K562 (cell line): ENCODE data around the gene WDR49.

Experiments
- ATF2 ChIP-seq: sonication (generic); formaldehyde crosslinking; IDR thresholded peaks from 2 replicates; pipeline ENCODE4 v1.8.1; 2022; ENCODE audit warnings: missing genetic modification reagents
- CHD2 ChIP-seq: IDR thresholded peaks from 2 replicates; pipeline ENCODE4 v1.6.1; 2011; ENCODE audit warnings: low read depth, low read length
- CUX1 ChIP-seq: fragments of 200-800 bp; sonication (Bioruptor generic); IDR thresholded peaks from 2 replicates; pipeline ENCODE4 v1.6.1; 2016; ENCODE audit warnings: missing genetic modification characterization, missing compliant biosample characterization
- ETS1 ChIP-seq: conservative IDR thresholded peaks from 2 replicates; pipeline ENCODE4 v1.6.1; 2011; ENCODE audit warnings: low read depth, mild to moderate bottlenecking, low read length; ENCODE audit not compliant: control insufficient read depth
- EZH2 ChIP-seq: IDR thresholded peaks from 2 replicates; pipeline ENCODE4 v1.6.1; 2012; ENCODE audit warnings: low read depth, mild to moderate bottlenecking, inconsistent platforms, low read length, borderline replicate concordance
- PCBP2 ChIP-seq: fragments of 200-400 bp; formaldehyde crosslinking; IDR thresholded peaks from 2 replicates; pipeline ENCODE4 v1.6.1; 2018; ENCODE audit warnings: low read length, low read depth, mild to moderate bottlenecking, moderate library complexity; ENCODE audit not compliant: poor library complexity, severe bottlenecking
- SMC3 ChIP-seq: conservative IDR thresholded peaks from 2 replicates; pipeline ENCODE4 v1.6.1; 2011; ENCODE audit warnings: low read depth, low read length, improper control_type of control experiment; ENCODE audit not compliant: insufficient read depth
- SRSF9 ChIP-seq: fragments of 200-400 bp; formaldehyde crosslinking; IDR thresholded peaks from 2 replicates; pipeline ENCODE4 v1.6.1; 2017; ENCODE audit warnings: low read depth, low read length, borderline replicate concordance
- TEAD1 ChIP-seq, 2 experiments: fragments of 450-650 bp in 1 of 2; sonication (generic) in 1 of 2; formaldehyde crosslinking; IDR thresholded peaks; 2 replicates each; pipeline versions ENCODE4 v1.4.0 to v1.8.0; 2020 to 2022; ENCODE audit warnings: mild to moderate bottlenecking in 2 of 2, missing genetic modification reagents in 1 of 2
- ZNF274 ChIP-seq: IDR thresholded peaks from 2 replicates; pipeline ENCODE4 v1.6.1; 2011; ENCODE audit warnings: low read depth, mild to moderate bottlenecking, low read length, moderate library complexity, borderline replicate concordance
- TF ChIP-seq, protein P1 (sequence below), 3 experiments: IDR thresholded peaks in 2 of 3; conservative IDR thresholded peaks in 1 of 3; 2 replicates each; pipeline ENCODE4 v1.5.1; 2011 to 2012; ENCODE audit warnings: low read length in 3 of 3, mild to moderate bottlenecking in 3 of 3, control low read depth in 2 of 3, improper control_type of control experiment in 1 of 3, inconsistent platforms in 1 of 3, low read depth in 1 of 3, mixed read lengths in 1 of 3, moderate library complexity in 1 of 3; ENCODE audit not compliant: insufficient read depth in 2 of 3
- TF ChIP-seq, protein P2 (sequence below): sonication (generic); formaldehyde crosslinking; IDR thresholded peaks from 2 replicates; pipeline ENCODE4 v1.9.0; 2022; ENCODE audit warnings: mild to moderate bottlenecking, missing genetic modification reagents
- TF ChIP-seq, protein P3 (sequence below): fragments of 250-450 bp; sonication (Bioruptor Pico); IDR thresholded peaks from 2 replicates; pipeline ENCODE4 v1.4.0; 2020; ENCODE audit warnings: mild to moderate bottlenecking
- TF ChIP-seq, protein P4 (sequence below): sonication (generic); formaldehyde crosslinking; IDR thresholded peaks from 2 replicates; pipeline ENCODE4 v1.8.0; 2022; ENCODE audit warnings: mild to moderate bottlenecking, low read depth, missing genetic modification reagents

DNA sequence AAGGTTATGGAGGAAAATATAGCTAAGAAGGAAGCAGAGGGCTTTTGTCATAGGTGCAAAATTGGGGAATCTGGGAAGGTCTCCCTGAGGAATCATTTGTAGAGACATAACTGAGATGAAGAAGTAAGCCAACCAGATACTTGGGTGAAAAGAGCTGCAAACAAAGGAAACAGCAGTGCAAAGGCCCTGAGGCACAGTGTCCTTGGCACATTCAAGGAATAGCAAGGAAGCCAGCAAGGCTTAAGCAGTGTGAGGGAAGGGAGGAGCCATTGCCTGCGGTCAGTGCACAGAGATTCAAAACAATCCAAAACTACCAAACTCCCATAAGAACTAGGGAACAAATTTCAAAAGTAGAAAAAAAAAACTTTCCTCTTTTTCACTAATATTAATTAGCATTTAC is 88.3 kb downstream of the WDR49 start:
- TF ChIP-seq SRSF9 (no peak), CHD2 (no peak), ATF2 (CRISPR knock-in tag) (no peak), ETS1 (no peak), CUX1 (CRISPR knock-in tag) (no peak), PCBP2 (no peak), ZNF274 (no peak), TEAD1 (CRISPR knock-in tag; IDR thresholded peaks at IDR 0.05) (no peak), EZH2 (no peak), SMC3 (no peak)
- TF ChIP-seq, protein P1, sequence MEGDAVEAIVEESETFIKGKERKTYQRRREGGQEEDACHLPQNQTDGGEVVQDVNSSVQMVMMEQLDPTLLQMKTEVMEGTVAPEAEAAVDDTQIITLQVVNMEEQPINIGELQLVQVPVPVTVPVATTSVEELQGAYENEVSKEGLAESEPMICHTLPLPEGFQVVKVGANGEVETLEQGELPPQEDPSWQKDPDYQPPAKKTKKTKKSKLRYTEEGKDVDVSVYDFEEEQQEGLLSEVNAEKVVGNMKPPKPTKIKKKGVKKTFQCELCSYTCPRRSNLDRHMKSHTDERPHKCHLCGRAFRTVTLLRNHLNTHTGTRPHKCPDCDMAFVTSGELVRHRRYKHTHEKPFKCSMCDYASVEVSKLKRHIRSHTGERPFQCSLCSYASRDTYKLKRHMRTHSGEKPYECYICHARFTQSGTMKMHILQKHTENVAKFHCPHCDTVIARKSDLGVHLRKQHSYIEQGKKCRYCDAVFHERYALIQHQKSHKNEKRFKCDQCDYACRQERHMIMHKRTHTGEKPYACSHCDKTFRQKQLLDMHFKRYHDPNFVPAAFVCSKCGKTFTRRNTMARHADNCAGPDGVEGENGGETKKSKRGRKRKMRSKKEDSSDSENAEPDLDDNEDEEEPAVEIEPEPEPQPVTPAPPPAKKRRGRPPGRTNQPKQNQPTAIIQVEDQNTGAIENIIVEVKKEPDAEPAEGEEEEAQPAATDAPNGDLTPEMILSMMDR (IDR thresholded peaks at IDR 0.05 in 2 of 3, conservative IDR thresholded peaks at IDR 0.05 in 1 of 3; ENCODE audit: insufficient read depth in 2 of 3, low read depth in 1 of 3, low read length in 3 of 3), result no peak
- TF ChIP-seq, protein P2, sequence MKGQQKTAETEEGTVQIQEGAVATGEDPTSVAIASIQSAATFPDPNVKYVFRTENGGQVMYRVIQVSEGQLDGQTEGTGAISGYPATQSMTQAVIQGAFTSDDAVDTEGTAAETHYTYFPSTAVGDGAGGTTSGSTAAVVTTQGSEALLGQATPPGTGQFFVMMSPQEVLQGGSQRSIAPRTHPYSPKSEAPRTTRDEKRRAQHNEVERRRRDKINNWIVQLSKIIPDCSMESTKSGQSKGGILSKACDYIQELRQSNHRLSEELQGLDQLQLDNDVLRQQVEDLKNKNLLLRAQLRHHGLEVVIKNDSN (CRISPR knock-in tag), result no peak
- TF ChIP-seq, protein P3, sequence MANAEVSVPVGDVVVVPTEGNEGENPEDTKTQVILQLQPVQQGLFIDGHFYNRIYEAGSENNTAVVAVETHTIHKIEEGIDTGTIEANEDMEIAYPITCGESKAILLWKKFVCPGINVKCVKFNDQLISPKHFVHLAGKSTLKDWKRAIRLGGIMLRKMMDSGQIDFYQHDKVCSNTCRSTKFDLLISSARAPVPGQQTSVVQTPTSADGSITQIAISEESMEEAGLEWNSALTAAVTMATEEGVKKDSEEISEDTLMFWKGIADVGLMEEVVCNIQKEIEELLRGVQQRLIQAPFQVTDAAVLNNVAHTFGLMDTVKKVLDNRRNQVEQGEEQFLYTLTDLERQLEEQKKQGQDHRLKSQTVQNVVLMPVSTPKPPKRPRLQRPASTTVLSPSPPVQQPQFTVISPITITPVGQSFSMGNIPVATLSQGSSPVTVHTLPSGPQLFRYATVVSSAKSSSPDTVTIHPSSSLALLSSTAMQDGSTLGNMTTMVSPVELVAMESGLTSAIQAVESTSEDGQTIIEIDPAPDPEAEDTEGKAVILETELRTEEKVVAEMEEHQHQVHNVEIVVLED (CRISPR knock-in tag), result no peak
- TF ChIP-seq, protein P4, sequence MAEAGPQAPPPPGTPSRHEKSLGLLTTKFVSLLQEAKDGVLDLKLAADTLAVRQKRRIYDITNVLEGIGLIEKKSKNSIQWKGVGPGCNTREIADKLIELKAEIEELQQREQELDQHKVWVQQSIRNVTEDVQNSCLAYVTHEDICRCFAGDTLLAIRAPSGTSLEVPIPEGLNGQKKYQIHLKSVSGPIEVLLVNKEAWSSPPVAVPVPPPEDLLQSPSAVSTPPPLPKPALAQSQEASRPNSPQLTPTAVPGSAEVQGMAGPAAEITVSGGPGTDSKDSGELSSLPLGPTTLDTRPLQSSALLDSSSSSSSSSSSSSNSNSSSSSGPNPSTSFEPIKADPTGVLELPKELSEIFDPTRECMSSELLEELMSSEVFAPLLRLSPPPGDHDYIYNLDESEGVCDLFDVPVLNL, result no peak
